Measurements from ENCODE around the gene MLLT1.

- TF ChIP-seq CTCF (IDR thresholded peaks at IDR 0.05) = no peak
- TF ChIP-seq EZH2phosphoT487 (IDR thresholded peaks at IDR 0.05) = no peak
- no peak for TF ChIP-seq EZH2 (IDR thresholded peaks at IDR 0.05)
Measured at GRCh38 chr19:6258812-6259311, 20.9 kb downstream of the MLLT1 start.
